ENCODE data around the gene CTDSP1. TPM values are rescaled to one million over a fixed set of nuclear protein-coding genes. Genes with fewer than 3 reads are reported as not detected.

CTDSP1 gene
- total RNA-seq, 1 experiment from 2014 or later = 45.7 TPM

DNA sequence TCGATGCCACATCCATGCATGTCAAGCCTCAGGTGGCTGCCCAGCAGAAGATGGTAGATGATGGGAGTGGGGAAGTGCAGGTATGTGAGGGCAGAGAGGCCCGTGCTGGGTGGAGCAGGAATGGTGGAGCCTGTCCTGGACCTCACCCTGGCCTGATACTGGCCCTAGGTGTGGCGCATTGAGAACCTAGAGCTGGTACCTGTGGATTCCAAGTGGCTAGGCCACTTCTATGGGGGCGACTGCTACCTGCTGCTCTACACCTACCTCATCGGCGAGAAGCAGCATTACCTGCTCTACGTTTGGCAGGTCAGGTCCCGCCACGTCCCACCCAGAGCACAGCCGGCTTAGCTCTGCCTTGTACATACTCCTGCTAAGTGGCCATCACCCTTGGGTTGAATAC lies 32.2 kb downstream of the CTDSP1 start:
- no peak overlapping the region for H3K4me3 ChIP-seq
- H3K27me3 ChIP-seq (replicated peaks) = no peaks in the 10 kb centered on the region
- H3K9me3 ChIP-seq (replicated peaks) = no peaks in the 10 kb centered on the region
- no peak for DNase-seq (ENCODE audit: low read depth in 1 of 2, low spot score in 2 of 2)
- H3K36me3 ChIP-seq = no peaks in the 10 kb centered on the region
- H3K27ac ChIP-seq = no peak overlapping the region
- H3K4me1 ChIP-seq (replicated peaks) = no peaks in the 10 kb centered on the region

DNA sequence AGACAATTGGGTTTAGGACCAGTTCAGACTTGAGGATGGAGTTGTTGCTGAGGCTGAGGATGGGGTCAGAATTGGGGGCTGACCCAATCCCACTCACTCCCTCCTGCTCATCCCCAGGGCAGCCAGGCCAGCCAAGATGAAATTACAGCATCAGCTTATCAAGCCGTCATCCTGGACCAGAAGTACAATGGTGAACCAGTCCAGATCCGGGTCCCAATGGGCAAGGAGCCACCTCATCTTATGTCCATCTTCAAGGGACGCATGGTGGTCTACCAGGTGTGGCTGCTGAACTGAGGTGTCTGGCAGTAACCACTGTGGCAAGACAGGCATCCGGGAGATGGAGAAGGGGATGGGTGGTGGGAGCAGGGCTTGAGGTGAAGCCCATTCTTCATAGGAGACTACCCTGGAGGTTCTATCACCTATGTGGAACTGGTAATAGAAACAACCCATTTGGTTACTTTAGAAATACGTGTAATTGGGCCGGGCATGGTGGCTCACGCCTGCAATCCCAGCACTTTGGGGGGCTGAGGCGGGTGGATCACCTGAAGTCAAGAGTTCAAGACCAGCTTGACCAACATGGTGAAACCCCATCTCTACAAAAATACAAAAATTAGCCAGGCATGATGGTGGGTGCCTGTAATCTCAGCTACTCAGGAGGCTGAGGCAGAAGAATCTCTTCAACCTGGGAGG lies 33.2 kb downstream of the CTDSP1 start:
- H3K9me3 ChIP-seq (replicated peaks) = no peaks in the 10 kb centered on the region
- no peaks in the 10 kb centered on the region for H3K4me1 ChIP-seq (replicated peaks)
- H3K36me3 ChIP-seq = no peaks in the 10 kb centered on the region
- no peak overlapping the region for H3K4me3 ChIP-seq
- no peaks in the 10 kb centered on the region for H3K27me3 ChIP-seq (replicated peaks)
- H3K27ac ChIP-seq = no peak overlapping the region
- no peak for DNase-seq (ENCODE audit: low read depth in 1 of 2, low spot score in 2 of 2)

DNA sequence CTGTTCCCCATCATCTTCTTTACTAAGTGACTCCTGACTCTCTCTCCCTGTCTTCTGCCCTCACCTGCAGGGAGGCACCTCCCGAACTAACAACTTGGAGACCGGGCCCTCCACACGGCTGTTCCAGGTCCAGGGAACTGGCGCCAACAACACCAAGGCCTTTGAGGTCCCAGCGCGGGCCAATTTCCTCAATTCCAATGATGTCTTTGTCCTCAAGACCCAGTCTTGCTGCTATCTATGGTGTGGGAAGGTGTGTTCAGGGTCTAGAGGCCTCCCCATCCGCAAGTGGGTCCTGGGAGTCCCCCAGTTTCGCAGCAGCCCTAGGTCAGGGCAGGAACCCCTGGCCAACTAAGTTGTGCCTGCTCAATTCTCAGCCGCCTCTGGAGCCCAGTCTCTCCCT lies 34.8 kb downstream of the CTDSP1 start:
- no peak overlapping the region for H3K27ac ChIP-seq
- no peak for DNase-seq (ENCODE audit: low read depth in 1 of 2, low spot score in 2 of 2)
- H3K36me3 ChIP-seq = no peaks in the 10 kb centered on the region
- no peaks in the 10 kb centered on the region for H3K9me3 ChIP-seq (replicated peaks)
- no peaks in the 10 kb centered on the region for H3K4me1 ChIP-seq (replicated peaks)
- H3K4me3 ChIP-seq = no peak overlapping the region
- H3K27me3 ChIP-seq (replicated peaks) = no peaks in the 10 kb centered on the region

DNA sequence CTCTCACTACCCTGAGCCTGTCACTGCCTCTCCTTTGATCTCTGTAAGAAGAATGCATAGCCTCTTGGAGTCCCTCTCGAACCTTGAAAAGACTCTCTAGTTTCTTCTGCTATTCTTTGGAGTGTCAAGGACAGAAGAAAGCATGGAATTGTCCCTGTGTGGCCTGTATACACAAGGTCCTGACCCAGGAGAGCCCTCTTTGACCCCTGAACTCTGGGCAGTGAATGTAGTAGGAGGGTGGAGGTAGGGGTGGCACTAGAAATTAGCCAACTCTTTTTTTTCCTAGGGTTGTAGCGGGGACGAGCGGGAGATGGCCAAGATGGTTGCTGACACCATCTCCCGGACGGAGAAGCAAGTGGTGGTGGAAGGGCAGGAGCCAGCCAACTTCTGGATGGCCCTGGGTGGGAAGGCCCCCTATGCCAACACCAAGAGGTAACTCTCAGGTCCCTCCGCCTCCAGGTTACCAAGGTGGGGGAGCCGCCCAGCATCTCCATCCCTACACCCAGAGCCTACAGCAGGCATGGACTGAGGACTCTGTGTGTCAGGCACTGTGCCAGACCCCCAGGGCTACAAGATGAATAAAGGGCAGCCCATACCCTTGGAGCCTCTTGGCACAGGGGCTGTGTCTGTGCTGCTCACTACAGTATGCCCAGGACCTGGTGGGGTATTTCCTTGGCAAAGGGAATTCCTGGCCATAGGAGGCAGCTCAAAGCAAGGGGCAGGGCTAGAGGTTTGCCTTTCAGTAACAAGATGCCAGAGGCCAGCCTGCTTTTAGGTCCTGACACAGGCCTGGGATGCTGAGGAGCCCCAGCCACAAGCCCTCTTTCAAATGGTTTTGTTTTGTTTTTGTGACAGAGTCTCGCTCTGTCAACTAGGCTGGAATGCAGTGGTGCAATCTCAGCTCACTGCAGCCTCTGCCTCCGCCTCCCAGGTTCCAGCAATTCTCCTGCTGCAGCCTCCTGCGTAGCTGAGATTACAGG lies 35.6 kb downstream of the CTDSP1 start:
- Histone ChIP-seq H3K27ac (no peak overlapping the region), H3K27me3 (replicated peaks) (no peaks in the 10 kb centered on the region), H3K4me1 (replicated peaks) (no peaks in the 10 kb centered on the region), H3K9me3 (replicated peaks) (no peaks in the 10 kb centered on the region), H3K36me3 (no peaks in the 10 kb centered on the region), H3K4me3 (no peak overlapping the region)
- no peak for DNase-seq (ENCODE audit: low read depth in 1 of 2, low spot score in 2 of 2)

DNA sequence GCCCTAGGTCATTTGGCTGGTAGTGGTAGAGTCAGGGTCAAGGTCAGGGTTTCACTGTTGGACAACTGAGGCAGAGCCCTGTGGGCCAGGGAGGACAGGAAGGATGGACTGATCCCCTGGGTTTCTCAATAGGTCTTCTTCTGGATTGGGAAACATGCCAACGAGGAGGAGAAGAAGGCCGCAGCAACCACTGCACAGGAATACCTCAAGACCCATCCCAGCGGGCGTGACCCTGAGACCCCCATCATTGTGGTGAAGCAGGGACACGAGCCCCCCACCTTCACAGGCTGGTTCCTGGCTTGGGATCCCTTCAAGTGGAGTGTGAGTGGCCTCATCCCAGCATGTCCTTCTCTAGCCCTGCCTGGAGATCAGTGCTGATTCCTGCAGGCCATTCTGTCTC lies 37.3 kb downstream of the CTDSP1 start:
- Histone ChIP-seq H3K27ac (no peak overlapping the region), H3K27me3 (replicated peaks) (no peaks in the 10 kb centered on the region), H3K36me3 (no peaks in the 10 kb centered on the region), H3K4me3 (no peak overlapping the region), H3K9me3 (replicated peaks) (no peaks in the 10 kb centered on the region), H3K4me1 (replicated peaks) (no peaks in the 10 kb centered on the region)
- no peak for DNase-seq (ENCODE audit: low read depth in 1 of 2, low spot score in 2 of 2)

DNA sequence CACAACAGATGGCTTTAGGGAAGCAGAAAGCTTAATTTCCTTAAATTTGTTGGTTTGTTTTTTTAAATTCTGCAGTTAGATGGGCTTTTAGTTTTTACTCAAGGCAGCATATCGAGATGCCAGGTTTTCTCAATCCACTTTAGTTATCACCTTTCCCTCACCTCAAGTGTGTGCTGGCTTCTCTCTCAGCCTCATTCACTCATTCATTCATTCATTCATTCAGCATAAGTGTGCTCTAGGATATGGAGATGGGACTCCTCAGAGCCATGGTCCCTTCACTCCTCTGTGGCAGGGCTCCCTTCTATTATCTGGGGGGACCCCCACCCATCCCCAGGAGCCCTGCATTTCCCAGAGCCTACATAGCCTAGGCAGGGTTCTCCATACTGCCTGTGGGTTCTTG lies 38.3 kb downstream of the CTDSP1 start:
- H3K36me3 ChIP-seq = no peaks in the 10 kb centered on the region
- no peak overlapping the region for H3K4me3 ChIP-seq
- no peak for DNase-seq (ENCODE audit: low read depth in 1 of 2, low spot score in 2 of 2)
- H3K4me1 ChIP-seq (replicated peaks) = no peaks in the 10 kb centered on the region
- no peaks in the 10 kb centered on the region for H3K9me3 ChIP-seq (replicated peaks)
- no peak overlapping the region for H3K27ac ChIP-seq
- no peaks in the 10 kb centered on the region for H3K27me3 ChIP-seq (replicated peaks)

DNA sequence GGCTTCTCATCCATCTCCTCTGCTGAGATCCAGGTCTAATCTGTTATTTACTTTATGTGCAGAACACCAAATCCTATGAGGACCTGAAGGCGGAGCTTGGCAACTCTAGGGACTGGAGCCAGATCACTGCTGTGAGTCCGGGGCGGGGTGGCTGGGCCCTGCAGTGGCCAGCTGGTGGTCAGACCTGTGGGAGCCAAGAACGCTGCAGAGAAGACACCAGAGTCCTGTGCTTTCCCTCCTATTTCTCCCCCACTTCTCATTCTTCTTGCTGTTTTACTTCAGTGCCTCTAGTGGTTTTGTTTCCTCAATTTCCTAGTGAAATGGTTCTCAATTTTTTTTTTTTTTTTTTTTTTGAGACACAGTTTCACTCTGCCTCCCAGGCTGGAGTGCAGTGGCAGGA lies 38.9 kb downstream of the CTDSP1 start:
- Histone ChIP-seq H3K4me3 (no peak overlapping the region), H3K27me3 (replicated peaks) (no peaks in the 10 kb centered on the region), H3K4me1 (replicated peaks) (no peaks in the 10 kb centered on the region), H3K36me3 (no peaks in the 10 kb centered on the region), H3K9me3 (replicated peaks) (no peaks in the 10 kb centered on the region), H3K27ac (no peak overlapping the region)
- DNase-seq (ENCODE audit: low read depth in 1 of 2, low spot score in 2 of 2) = no peak

DNA sequence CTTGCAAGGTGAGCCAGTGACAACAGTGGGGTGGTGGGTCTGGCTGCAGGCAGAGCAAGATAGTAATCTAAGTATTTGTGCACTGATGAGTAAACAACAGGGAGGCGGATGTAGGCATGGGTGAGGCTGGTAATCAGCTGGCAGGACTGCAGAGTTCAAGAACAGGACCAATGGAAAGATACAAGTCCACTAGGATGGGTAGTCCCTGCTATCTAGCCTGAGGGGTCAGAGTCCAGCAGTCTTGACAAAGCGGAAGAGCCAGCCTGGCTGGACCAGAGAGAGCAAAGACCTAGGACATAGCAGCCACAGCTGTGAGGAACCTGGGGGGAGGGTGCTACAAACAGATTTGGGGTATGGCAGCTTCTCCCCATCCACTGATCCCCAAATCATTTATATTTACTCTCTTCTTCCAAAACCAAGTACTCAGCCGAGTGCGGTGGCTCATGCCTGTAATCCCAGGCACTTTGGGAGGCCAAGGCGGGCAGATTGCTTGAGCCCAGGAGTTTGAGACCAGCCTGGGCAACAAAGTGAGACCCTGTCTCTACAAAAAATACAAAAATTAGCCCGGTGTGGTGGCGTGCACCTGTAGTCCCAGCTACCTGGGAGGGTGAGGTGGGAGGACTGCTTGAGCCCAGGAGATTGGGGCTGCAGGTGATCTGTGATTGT lies 45.2 kb downstream of the CTDSP1 start:
- Histone ChIP-seq H3K27ac (no peak overlapping the region), H3K36me3 (peaks cover 14% of the 10 kb centered on the region), H3K9me3 (replicated peaks) (no peaks in the 10 kb centered on the region), H3K4me3 (no peak overlapping the region), H3K27me3 (replicated peaks) (no peaks in the 10 kb centered on the region), H3K4me1 (replicated peaks) (peaks cover 5% of the 10 kb centered on the region)
- DNase-seq (ENCODE audit: low read depth in 1 of 2, low spot score in 2 of 2) = no peak

DNA sequence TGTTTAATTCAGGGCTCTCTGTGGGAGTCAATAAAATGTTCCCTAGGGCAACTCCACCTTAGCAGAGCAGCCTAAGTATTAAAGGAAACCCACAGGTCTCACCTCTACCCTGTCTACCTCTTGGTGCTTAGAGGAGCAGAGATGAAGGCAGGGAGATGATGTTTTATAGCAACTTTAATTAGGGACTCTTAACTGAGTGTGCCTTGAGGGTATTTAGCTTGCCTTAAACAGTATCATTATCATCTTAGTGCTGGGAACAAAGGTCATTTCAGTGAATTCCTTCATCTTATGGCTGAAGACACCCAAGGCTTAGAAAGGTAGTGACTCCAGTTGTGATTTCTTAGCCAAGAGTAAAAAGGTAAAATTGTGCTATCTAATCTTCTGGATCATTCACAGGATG lies 45.9 kb downstream of the CTDSP1 start:
- Histone ChIP-seq H3K36me3 (peaks cover 14% of the 10 kb centered on the region), H3K27me3 (replicated peaks) (no peaks in the 10 kb centered on the region), H3K4me3 (no peak overlapping the region), H3K27ac (no peak overlapping the region), H3K4me1 (replicated peaks) (peaks cover 5% of the 10 kb centered on the region), H3K9me3 (replicated peaks) (no peaks in the 10 kb centered on the region)
- DNase-seq (ENCODE audit: low read depth in 1 of 2, low spot score in 2 of 2) = no peak

DNA sequence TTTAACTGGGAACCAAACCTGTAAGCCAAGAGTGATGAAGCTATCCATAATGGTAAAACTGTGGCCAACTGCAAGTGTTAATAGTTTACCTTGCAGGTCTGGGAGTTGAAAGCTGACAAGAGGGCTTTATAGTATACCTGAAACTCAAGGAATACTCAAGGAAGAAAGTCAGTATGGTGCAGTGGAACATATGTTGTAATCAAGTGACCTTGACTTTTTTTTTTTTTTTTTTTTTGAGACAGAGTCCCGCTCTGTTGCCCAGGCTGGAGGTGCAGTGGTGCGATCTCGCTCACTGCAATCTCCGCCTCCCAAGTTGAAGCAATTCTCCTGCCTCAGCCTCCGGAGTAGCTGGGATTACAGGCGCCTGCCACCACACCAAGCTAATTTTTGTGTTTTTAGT lies 46.9 kb downstream of the CTDSP1 start:
- DNase-seq (ENCODE audit: low read depth in 1 of 2, low spot score in 2 of 2) = no peak
- no peaks in the 10 kb centered on the region for H3K9me3 ChIP-seq (replicated peaks)
- H3K36me3 ChIP-seq = peaks cover 14% of the 10 kb centered on the region
- H3K27me3 ChIP-seq (replicated peaks) = no peaks in the 10 kb centered on the region
- H3K4me3 ChIP-seq = no peak overlapping the region
- peaks cover 5% of the 10 kb centered on the region for H3K4me1 ChIP-seq (replicated peaks)
- H3K27ac ChIP-seq = no peak overlapping the region

DNA sequence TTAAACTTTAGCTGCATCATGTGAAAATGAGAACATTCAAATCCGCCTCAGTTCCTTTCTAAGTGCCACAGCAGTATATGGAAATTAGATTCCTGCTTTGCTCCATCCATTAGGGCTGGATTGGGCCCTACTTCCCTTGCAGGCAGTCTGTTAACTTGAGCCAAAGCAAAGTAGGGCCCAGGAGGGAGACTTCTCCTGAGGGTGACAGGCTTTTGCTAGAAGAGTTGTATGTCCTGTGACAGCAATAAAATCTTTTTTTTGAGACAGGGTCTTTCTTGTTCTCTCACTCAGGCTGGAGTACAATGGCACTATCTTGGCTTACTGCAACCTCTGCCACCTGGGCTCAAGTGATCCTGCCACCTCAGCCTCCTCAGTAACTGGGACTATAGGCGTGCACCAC lies 47.4 kb downstream of the CTDSP1 start:
- Histone ChIP-seq H3K27ac (no peak overlapping the region), H3K27me3 (replicated peaks) (no peaks in the 10 kb centered on the region), H3K4me1 (replicated peaks) (peaks cover 5% of the 10 kb centered on the region), H3K4me3 (no peak overlapping the region), H3K36me3 (peaks cover 14% of the 10 kb centered on the region), H3K9me3 (replicated peaks) (no peaks in the 10 kb centered on the region)
- DNase-seq (ENCODE audit: low read depth in 1 of 2, low spot score in 2 of 2) = no peak

DNA sequence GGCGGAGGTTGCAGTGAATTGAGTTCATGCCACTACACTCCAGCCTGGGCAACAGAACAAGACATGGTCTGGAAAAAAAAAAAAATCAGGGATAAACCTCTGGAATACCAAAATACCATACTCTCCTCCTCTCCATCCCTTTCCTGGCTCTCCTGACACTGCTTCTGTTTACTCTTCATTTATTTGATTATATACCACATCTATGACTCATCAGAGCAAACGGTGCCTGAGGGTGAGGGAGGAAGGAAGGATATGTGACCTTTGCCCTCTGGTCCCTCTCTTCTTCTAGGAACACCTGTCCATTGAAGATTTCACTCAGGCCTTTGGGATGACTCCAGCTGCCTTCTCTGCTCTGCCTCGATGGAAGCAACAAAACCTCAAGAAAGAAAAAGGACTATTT lies 49.3 kb downstream of the CTDSP1 start:
- Histone ChIP-seq H3K36me3 (peaks cover 21% of the 10 kb centered on the region), H3K27ac (no peak overlapping the region), H3K4me3 (no peak overlapping the region), H3K9me3 (replicated peaks) (no peaks in the 10 kb centered on the region), H3K4me1 (replicated peaks) (peaks cover 5% of the 10 kb centered on the region), H3K27me3 (replicated peaks) (no peaks in the 10 kb centered on the region)
- peak in 1 of 2 experiments; percentile 28 for DNase-seq (ENCODE audit: low read depth in 1 of 2, low spot score in 2 of 2)

DNA sequence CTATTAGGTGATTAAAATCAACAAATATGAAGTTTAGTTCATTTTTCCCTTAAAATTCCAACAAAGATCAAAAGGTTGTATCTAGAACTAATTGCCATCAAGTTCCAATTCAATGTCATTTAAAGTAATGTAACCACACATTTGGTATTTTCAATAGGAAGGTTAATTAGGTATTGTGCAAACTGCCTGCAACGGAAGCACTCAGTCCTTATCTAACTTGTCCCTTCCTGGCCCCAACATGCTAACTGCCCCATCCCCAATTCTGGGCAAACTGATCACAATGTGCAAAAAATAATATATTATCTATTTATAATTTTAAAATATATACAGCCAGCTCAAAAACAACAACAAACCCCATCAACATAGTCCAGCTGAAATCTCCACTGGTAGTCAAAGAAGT lies 52.4 kb downstream of the CTDSP1 start:
- Histone ChIP-seq H3K36me3 (peaks cover 48% of the 10 kb centered on the region), H3K9me3 (replicated peaks) (no peaks in the 10 kb centered on the region), H3K27ac (no peak overlapping the region), H3K27me3 (replicated peaks) (no peaks in the 10 kb centered on the region), H3K4me3 (no peak overlapping the region), H3K4me1 (replicated peaks) (peaks cover 5% of the 10 kb centered on the region)
- no peak for DNase-seq (ENCODE audit: low read depth in 1 of 2, low spot score in 2 of 2)

All from SJSA1 (cell line).